Measurements from ENCODE around the gene HELQ.

The HELQ gene

DNA sequence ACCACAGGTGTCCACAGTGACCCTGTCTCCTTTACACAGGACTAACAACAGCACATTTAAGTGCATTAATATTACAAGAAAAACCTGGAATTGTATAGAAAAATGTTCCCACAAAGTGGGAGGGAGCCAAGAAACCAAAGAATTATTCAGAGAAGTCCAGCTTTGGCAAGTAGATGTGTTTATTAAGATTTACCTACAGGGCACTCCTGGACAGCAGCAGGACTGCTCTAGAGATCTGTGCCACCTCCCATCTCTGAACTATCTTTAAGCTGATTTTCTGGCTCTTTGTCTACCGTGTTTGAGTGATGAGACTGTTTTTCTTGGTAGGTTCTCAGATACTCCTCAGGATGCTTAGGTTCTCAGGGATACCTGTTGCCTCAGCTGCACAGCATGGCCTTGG, 82.7 kb downstream of the HELQ start:
- no peak for DNase-seq (ENCODE audit: low spot score)

DNA sequence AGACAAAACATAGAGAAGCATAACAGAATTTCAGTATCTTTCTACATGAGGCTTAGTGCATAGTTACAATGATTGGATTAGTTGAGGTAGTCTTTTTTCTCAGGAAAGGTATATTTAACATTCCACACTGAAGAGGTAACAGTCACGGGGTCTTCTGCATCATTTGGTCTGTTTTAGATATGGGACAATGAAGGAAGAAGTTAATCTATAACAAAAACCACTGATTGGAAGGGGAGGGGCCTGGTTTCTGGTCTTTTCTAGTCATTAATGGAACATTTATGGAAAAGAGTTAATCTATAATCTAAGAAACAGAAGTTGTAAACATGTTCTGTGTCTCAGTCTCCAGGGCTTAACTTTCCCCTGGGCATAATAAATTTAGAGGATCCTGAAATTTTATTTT, 83.7 kb downstream of the HELQ start:
- no peak for DNase-seq (ENCODE audit: low spot score)

DNA sequence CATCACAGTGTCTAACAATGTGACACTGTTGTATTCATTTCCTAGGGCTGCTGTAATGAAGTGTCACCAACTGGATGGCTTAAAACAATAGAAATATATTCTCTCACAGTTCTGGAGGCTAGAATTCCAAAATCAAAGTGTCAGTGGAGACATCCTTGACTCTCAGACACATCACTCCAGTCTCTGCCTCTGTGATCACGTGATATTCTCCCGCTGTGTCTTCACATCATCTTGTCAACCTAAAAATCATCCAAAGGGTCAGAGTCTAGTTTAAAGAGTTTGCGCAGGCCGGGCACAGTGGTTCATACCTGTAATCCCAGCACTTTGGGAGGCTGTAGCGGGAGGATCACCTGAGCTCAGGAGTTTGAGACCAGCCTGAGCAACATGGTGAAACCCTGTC, 84.4 kb downstream of the HELQ start:
- no peak for DNase-seq (ENCODE audit: low spot score)

DNA sequence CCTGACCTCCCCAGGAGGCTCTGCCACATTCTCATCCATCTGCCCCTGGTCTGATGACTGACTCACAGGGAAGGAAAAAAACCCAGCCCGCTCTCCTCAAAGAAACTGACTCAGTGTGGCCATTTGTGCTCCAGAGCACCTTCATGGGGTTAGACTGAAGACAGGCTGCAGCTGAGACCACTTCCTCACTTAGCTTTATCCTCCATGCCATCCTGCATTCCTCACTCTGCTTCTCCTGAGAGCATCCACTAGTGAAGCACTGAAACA, 85.0 kb downstream of the HELQ start:
- no peak for DNase-seq (ENCODE audit: low spot score)

DNA sequence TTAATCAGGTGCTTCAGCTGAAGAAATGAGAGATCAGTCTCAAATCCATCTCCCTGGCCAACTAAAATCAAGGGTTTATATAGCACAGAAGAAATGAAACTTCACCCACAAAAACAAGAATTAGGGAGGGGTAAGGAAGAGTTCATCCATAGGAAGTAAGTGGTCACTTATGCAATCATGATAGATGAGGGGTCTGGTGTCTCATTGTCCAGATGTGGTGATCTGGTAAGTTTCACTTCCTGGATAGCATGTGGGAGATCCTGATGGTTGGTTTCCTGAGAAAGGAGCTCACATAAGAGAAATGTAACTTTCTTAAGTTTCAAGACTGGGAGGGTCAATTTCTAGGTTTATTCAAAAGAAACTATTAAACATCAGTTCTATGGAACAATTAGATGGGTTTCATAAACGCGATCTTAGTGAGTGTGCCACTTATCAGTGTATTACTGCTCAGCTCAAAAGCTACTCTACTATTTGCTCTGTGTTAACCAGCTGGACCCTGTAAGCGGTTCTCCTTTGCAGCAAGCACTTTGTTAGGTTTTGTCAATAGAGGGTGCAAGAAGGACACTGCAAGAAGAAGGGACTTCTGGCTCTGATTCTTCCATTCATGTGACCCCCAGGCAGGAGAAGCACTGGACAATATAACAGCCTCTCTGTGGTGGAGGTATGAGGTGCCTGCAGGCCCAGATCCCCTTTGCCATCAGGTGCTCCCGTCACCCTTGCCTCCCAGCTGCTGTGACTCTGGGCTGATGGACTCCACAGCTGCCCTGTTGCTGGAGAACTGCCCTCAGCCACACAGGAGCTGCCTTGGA, 85.6 kb downstream of the HELQ start:
- DNase-seq (ENCODE audit: low spot score) = no peak

DNA sequence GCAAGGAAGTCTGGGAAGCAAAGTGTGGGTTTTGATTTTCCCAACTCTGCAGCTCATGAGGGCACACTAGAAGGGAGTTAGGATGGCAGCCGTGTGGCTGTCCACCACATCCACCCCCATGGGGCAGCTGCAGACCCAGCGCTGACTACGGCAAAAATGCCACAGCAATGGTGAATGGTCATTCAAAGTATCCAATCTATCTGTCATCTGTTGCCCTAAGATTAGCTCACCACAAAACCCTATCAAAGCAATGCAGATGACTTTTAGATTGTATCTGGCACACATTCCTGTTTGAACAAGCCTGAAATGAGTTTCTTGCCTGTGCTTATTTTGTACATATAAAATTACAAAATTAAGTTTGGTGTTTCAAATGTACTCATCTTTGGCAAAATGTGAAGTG, 91.3 kb downstream of the HELQ start:
- no peak for DNase-seq (ENCODE audit: low spot score)

DNA sequence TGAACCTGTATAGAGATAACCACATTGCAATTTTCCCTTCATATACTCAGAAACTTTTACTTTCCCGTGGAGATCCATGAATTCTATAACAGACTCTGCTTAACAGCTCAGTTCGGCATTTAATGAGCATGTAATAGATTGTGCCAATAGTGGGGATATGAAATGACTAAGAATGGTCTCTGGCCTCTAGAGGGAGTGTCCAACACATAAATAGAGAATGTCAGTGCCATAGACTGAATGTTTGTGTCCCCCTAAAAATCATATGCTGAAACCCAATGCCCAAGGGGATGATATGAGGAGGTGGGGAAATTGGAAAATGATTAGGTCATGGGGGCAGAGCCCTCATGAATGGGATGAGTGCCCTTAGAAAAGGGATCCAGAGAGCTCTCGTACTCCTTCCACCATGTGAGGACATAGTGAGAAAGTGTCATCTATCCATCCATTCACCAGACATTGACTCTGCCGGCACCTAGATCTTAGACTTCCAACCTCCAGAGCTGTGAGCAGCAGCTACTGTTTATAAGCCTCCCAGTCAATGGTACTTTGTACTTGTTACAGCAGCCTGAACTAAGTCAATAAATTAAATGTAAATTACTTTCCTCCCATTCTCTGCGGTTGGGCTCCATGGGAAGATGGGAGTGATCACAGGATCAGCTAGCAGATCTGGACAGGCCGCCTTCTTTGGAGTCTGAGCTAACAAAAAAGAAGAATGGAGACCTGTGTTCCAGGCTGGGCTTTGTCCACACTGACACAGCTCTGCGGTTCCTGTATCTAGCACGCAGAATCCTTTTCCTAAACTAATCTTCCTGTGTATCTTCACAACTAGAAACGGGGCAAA, 92.9 kb downstream of the HELQ start:
- DNase-seq (ENCODE audit: low spot score) = no peak

DNA sequence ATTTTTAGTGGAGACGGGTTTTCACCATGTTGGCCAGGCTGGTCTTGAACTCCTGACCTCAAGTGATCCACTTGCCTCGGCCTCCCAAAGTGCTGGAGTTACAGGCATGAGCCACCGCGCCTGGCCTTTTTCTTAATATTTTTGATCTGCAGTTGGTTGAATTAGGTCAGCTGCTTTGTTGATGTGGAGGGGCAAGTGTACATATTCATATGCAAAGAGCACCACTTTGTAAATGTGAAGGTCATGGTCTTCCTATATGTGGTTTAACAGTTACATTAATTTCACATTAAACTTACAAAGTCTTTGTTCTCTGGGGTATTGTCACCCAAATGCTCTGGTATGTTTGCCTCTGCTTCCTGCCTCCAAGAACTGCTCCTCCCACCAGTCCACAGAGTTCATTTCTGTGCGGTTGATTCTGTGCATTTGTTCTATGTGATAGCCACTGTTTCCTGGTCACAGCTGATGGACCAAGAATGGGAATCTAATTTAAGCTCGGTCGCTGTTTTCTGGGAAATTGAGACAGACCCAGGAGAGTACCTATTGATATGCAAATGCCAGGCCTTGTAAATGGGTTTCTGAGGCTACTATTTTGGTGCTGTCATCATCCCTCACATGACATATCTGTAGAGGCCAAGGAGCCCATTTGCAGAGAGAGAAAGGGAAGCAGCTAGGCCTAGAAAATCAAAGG, 94.1 kb downstream of the HELQ start:
- DNase-seq (ENCODE audit: low spot score) = no peak

DNA sequence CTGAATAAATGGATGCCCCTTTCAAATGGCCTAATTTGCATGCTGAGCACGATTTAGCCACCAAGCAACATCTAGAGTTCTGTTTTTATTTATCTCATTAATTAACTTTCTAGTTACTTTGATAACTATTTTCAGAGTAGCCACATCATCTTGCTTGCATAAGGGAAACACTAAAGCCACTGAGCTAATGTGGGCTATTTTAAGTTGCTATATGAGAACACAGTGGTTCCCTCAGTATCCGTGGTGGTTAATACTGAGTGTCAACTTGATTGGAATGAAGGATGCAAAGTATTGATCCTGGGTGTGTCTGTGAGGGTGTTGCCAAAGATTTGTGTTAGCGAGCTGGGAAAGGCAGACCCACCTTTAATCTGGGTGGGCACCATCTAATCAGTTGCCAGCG, 95.6 kb downstream of the HELQ start:
- no peak for DNase-seq (ENCODE audit: low spot score)

DNA sequence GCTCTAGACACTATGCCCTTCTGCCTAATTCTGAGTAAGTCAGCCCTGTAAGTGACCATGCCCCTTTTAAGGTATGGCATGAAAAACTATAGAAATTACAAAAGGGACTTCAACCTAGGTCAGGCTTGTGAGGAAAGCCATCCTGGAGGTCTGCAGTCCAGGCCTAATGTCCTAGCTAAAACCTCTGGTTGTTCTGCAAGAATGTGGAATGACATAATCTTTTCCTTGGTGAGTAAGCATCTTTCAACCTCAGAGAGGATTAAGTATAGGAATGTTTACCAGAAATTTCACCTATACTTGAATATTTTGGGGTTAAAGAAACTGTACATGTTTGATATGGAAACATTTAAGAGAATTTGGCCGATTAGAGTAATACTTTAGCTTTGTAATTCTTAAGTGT, 97.2 kb downstream of the HELQ start:
- no peak for DNase-seq (ENCODE audit: low spot score)
